HG03460 (cell line): ENCODE data around the gene NT5C2.

Source experiments
- ATAC-seq: cut with Tn5 transposase; IDR thresholded peaks from one replicate; pipeline ENCODE4 v1.9.1; 2021; ENCODE audit not compliant: unreplicated experiment

The NT5C2 gene

GRCh38 chr10:103066141-103067098 lies 126.7 kb downstream of the NT5C2 start:
- no peak for ATAC-seq

- ATAC-seq = no peak
Observed at GRCh38 chr10:103064956-103065355, 128.1 kb downstream of the NT5C2 start.

GRCh38 chr10:103062854-103063590 lies 130.1 kb downstream of the NT5C2 start:
- ATAC-seq = no peak

- ATAC-seq = no peak
Observed at GRCh38 chr10:103060575-103060974, 132.5 kb downstream of the NT5C2 start.

- no peak for ATAC-seq
Observed at GRCh38 chr10:103058034-103058433, 135.0 kb downstream of the NT5C2 start.

GRCh38 chr10:103055105-103055504 lies 138.0 kb downstream of the NT5C2 start:
- ATAC-seq = no peak

GRCh38 chr10:103054621-103055020 lies 138.5 kb downstream of the NT5C2 start:
- ATAC-seq = peak; percentile 10

GRCh38 chr10:103053659-103054581 lies 139.2 kb downstream of the NT5C2 start:
- peak; percentile 90 for ATAC-seq

- ATAC-seq = no peak
Observed at GRCh38 chr10:103049237-103049636, 143.8 kb downstream of the NT5C2 start.

- no peak for ATAC-seq
Observed at GRCh38 chr10:103047381-103047780, 145.7 kb downstream of the NT5C2 start.

- no peak for ATAC-seq
Observed at GRCh38 chr10:103045961-103046360, 147.1 kb downstream of the NT5C2 start.

GRCh38 chr10:103044942-103045489 lies 148.1 kb downstream of the NT5C2 start:
- ATAC-seq = no peak

- ATAC-seq = no peak
Observed at GRCh38 chr10:103042908-103043307, 150.2 kb downstream of the NT5C2 start.

GRCh38 chr10:103042129-103042528 lies 150.9 kb downstream of the NT5C2 start:
- no peak for ATAC-seq

GRCh38 chr10:103041391-103041790 lies 151.7 kb downstream of the NT5C2 start:
- no peak for ATAC-seq

GRCh38 chr10:103040418-103040817 lies 152.7 kb downstream of the NT5C2 start:
- no peak for ATAC-seq

GRCh38 chr10:103038570-103038969 lies 154.5 kb downstream of the NT5C2 start:
- ATAC-seq = no peak
